ENCODE data around the gene ATP2B2. TPM values are rescaled to one million over a fixed set of nuclear protein-coding genes. Genes with fewer than 3 reads are reported as not detected.

ATP2B2 gene
- total and polyA plus RNA-seq, 8 donors = 0.01 to 0.18 (median 0.06) TPM; not detected in 1

- no peak for ATAC-seq
These were observed 61.3 kb downstream of the ATP2B2 start for GRCh38 chr3:10444110-10444429.

GRCh38 chr3:10443272-10444109 lies 61.9 kb downstream of the ATP2B2 start:
- Histone ChIP-seq H3K27me3 (peaks cover 0 to 15% of the 10 kb centered on the region in 2 donors), H3K4me1 (no peaks in the 10 kb centered on the region), H3K9me3 (no peaks in the 10 kb centered on the region), H3K36me3 (no peaks in the 10 kb centered on the region), H3K4me3 (no peak overlapping the region), H3K27ac (no peak overlapping the region)
- ATAC-seq = no peak
- TF ChIP-seq CTCF (IDR thresholded peaks at IDR 0.05) = no peak
- intact Hi-C loops (cut with DNase I) = no loop called here
- DNase-seq = no peak

More at GRCh38 chr3:10444110-10444429, 61.3 kb downstream of the ATP2B2 start:
- Histone ChIP-seq H3K27ac (no peak overlapping the region), H3K4me1 (no peaks in the 10 kb centered on the region), H3K36me3 (no peaks in the 10 kb centered on the region), H3K4me3 (no peak overlapping the region), H3K27me3 (peaks cover 0 to 15% of the 10 kb centered on the region in 2 donors), H3K9me3 (no peaks in the 10 kb centered on the region)
- DNase-seq = no peak
- intact Hi-C loops (cut with DNase I) = no loop called here
- no peak for TF ChIP-seq CTCF (IDR thresholded peaks at IDR 0.05)

GRCh38 chr3:10442151-10442795 lies 63.1 kb downstream of the ATP2B2 start:
- intact Hi-C loops (cut with DNase I) = no loop called here
- TF ChIP-seq CTCF (IDR thresholded peaks at IDR 0.05) = no peak
- ATAC-seq (no peak), DNase-seq (no peak)
- Histone ChIP-seq H3K27ac (no peak overlapping the region), H3K4me1 (no peaks in the 10 kb centered on the region), H3K27me3 (peaks cover 0 to 15% of the 10 kb centered on the region in 2 donors), H3K9me3 (no peaks in the 10 kb centered on the region), H3K4me3 (no peak overlapping the region), H3K36me3 (no peaks in the 10 kb centered on the region)

- Histone ChIP-seq H3K9me3 (no peaks in the 10 kb centered on the region), H3K4me3 (no peak overlapping the region), H3K27me3 (peaks cover 0 to 10% of the 10 kb centered on the region in 2 donors), H3K4me1 (no peaks in the 10 kb centered on the region), H3K36me3 (no peaks in the 10 kb centered on the region), H3K27ac (no peak overlapping the region)
- DNase-seq = no peak
- intact Hi-C loops (cut with DNase I) = no loop called here
- ATAC-seq = no peak
- TF ChIP-seq CTCF (IDR thresholded peaks at IDR 0.05) = no peak
These were observed 64.7 kb downstream of the ATP2B2 start for GRCh38 chr3:10440684-10441083.

GRCh38 chr3:10438902-10439610 lies 66.3 kb downstream of the ATP2B2 start:
- intact Hi-C loops (cut with DNase I) = no loop called here
- no peak for TF ChIP-seq CTCF (IDR thresholded peaks at IDR 0.05)
- Histone ChIP-seq H3K4me1 (no peaks in the 10 kb centered on the region), H3K4me3 (no peak overlapping the region), H3K27ac (no peak overlapping the region), H3K27me3 (no peaks in the 10 kb centered on the region), H3K36me3 (no peaks in the 10 kb centered on the region), H3K9me3 (no peaks in the 10 kb centered on the region)
- DNase-seq (peak in 1 of 4 donors; percentile 35), ATAC-seq (no peak)

All from left lung (tissue), 10 donors.